ENCODE measurements around the gene DYNC2H1.
A peak's percentile ranks its signal among the peaks of the same experiment; 100 is the strongest.

DYNC2H1 gene
- long read RNA-seq, partial matches to known transcripts, result 0 of 1 reads
- long read RNA-seq, other reads (novel, unspliced or antisense), result 1 of 1 reads

- TF ChIP-seq CTCF (IDR thresholded peaks at IDR 0.05; ENCODE audit: insufficient read depth, low read length) (peak; percentile 26), SPI1 (IDR thresholded peaks at IDR 0.05; ENCODE audit: borderline replicate concordance, low read depth) (peak; percentile 70; the same call in 1 of the 2 replicates), POLR2AphosphoS5 (IDR thresholded peaks at IDR 0.05; ENCODE audit: low read depth) (peak; percentile 58; the same call in 1 of the 2 replicates), GABPA (IDR thresholded peaks at IDR 0.05; ENCODE audit: low read depth) (no peak)
- H3K4me3 ChIP-seq (replicated peaks; ENCODE audit: insufficient read depth, low read length), result peak within 1 kb of the TSS; percentile 76
- H3K27me3 ChIP-seq (ENCODE audit: insufficient read depth, poor library complexity, severe bottlenecking), result no peaks in the 10 kb centered on the region
- H3K27ac ChIP-seq (replicated peaks), result peak within 1 kb of the TSS; percentile 46
- DNase-seq (ENCODE audit: low read depth in 1 of 2, low spot score in 1 of 2), result peak; percentile 87 to 92
These were observed at the start of gene DYNC2H1 for GRCh38 chr11:103108933-103109817. Gene DYNC2H1 (plus strand): TSS chr11:103109426. CDS start chr11:103109575, 149 bp downstream.

- no peak overlapping the region for H3K27ac ChIP-seq (replicated peaks)
- no peak overlapping the region for H3K4me3 ChIP-seq (replicated peaks; ENCODE audit: insufficient read depth, low read length)
- no peak for TF ChIP-seq CTCF (IDR thresholded peaks at IDR 0.05; ENCODE audit: insufficient read depth, low read length)
- no peaks in the 10 kb centered on the region for H3K27me3 ChIP-seq (ENCODE audit: insufficient read depth, poor library complexity, severe bottlenecking)
- DNase-seq (ENCODE audit: low read depth in 1 of 2, low spot score in 1 of 2), result no peak
These were observed 47.6 kb upstream of the DYNC2H1 start for GRCh38 chr11:103061656-103062055.

GRCh38 chr11:103067118-103067517 lies 42.1 kb upstream of the DYNC2H1 start:
- Histone ChIP-seq H3K4me3 (replicated peaks; ENCODE audit: insufficient read depth, low read length) (no peak overlapping the region), H3K27me3 (ENCODE audit: insufficient read depth, poor library complexity, severe bottlenecking) (no peaks in the 10 kb centered on the region), H3K27ac (replicated peaks) (no peak overlapping the region)
- peak in 1 of 2 experiments; percentile 10 for DNase-seq (ENCODE audit: low read depth in 1 of 2, low spot score in 1 of 2)
- TF ChIP-seq GABPA (IDR thresholded peaks at IDR 0.05; ENCODE audit: low read depth) (no peak), CTCF (IDR thresholded peaks at IDR 0.05; ENCODE audit: insufficient read depth, low read length) (no peak), REST (IDR thresholded peaks at IDR 0.05; ENCODE audit: insufficient replicate concordance, low read depth) (no peak), SPI1 (IDR thresholded peaks at IDR 0.05; ENCODE audit: borderline replicate concordance, low read depth) (no peak), POLR2AphosphoS5 (IDR thresholded peaks at IDR 0.05; ENCODE audit: low read depth) (no peak)

- TF ChIP-seq CTCF (IDR thresholded peaks at IDR 0.05; ENCODE audit: insufficient read depth, low read length) (no peak), SPI1 (IDR thresholded peaks at IDR 0.05; ENCODE audit: borderline replicate concordance, low read depth) (no peak), REST (IDR thresholded peaks at IDR 0.05; ENCODE audit: insufficient replicate concordance, low read depth) (no peak), GABPA (IDR thresholded peaks at IDR 0.05; ENCODE audit: low read depth) (no peak), POLR2AphosphoS5 (IDR thresholded peaks at IDR 0.05; ENCODE audit: low read depth) (no peak)
- DNase-seq (ENCODE audit: low read depth in 1 of 2, low spot score in 1 of 2), result no peak
- H3K4me3 ChIP-seq (replicated peaks; ENCODE audit: insufficient read depth, low read length), result no peak overlapping the region
- H3K27me3 ChIP-seq (ENCODE audit: insufficient read depth, poor library complexity, severe bottlenecking), result no peaks in the 10 kb centered on the region
- H3K27ac ChIP-seq (replicated peaks), result no peak overlapping the region
These were observed 39.9 kb upstream of the DYNC2H1 start for GRCh38 chr11:103069367-103069766.

Measured in HL-60 (cell line).